Ammon's horn (tissue), 1 donor: ENCODE measurements around the gene NOTCH3.

Experiments used
- DNase-seq: peaks from one replicate; pipeline ENCODE4 v3.0.0-alpha.2; 2016; ENCODE audit warnings: low spot score

Gene NOTCH3

DNA sequence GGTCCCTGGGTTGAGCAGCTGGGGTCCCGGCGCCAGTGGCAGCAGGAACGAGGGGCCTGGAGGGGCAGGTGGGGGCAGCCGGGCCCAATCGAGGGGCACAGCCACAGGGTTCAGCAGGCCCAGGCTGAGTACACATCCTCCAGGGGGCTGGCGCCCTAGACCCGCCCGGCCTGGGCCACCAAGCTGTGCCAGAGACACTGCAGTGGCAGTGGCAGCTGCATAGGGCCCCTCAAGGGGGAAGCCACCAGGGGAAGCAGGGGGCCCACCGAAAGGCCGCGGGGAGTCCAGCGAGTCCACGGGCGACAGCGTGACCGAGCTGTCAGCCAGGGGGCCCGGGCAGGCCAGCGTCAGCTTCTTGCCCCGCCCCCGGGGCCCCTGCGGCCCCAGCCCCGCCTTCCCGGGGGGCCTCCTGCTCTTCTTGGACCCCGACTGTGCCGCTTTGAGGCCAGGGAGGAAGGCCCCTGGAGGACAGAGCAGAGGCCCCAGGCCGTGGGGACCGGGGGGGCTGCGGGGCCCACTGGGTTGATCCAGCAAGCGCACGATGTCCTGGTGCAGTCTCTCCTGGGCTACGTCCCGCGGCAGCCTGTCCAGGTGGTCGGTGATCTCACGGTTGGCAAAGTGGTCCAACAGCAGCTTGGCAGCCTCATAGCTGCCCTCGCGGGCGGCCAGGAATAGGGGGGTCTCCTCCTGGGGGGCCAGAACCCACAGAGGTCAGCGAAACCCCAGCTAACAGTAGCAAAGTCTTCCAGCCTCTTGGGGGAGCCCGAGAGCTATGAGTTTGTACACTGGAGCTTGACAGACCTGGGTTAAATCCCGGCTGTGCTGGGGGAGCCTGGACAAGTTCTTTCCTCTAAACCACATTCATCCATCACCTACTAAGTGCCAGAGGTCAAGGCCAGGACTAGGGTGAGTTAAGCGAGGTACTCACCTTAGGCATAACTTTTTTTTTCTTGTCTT is 39.5 kb downstream of the NOTCH3 start:
- no peak for DNase-seq

DNA sequence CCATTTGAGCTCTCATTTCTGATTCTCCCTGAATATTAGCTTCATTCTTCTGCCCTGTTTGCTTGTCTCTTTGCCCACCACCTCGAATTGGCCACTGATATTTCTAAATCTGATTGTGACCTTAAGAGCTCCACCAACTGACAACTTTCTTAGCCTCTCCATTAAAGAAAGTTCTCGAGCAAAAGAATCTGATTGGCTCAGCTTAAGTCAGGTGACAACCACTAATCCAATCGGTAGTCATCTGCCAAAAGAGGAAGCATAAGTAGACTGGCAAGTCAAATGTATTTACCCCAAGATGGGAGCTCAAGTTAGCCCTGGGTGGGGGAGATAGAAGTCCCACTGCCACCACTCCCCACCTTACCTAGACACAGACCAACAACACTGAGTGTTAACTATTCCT is 41.5 kb downstream of the NOTCH3 start:
- no peak for DNase-seq

DNA sequence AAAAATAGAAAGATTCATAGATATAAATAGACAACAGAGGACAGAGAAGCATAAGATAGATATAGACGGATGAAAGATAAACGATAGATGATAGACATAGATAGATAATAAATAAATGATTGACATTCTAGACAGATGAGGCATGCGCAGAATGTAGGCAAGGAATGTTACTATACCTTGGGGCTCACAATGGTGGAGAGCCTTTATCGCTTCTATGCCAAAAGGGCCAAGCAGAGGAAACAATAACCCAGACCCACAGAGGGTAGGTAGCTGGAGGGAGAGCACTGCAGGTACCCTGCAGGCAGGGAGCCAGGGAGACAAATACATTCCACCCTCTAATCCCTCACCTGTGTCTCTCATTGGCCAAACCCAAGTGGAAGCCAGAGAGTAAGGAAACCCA is 44.4 kb downstream of the NOTCH3 start:
- DNase-seq, result no peak

DNA sequence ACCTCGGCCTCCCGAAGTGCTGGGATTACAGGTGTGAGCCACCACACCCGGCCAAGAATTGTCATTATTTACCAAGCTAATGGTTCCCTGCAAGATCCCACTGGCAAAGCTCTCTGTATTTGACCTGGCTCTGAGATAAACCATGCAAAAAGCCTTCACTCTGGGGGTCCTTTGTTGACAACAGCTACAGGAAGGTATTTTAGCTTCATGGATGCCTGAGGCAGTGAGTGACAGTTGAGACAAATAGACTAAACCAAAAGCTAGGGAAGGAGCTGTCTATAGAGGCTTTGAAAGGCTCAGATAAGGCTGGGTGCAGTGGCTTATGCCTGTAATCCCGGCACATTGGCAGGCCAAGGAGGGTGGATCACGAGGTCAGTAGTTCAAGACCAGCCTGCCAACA is 45.5 kb downstream of the NOTCH3 start:
- no peak for DNase-seq

DNA sequence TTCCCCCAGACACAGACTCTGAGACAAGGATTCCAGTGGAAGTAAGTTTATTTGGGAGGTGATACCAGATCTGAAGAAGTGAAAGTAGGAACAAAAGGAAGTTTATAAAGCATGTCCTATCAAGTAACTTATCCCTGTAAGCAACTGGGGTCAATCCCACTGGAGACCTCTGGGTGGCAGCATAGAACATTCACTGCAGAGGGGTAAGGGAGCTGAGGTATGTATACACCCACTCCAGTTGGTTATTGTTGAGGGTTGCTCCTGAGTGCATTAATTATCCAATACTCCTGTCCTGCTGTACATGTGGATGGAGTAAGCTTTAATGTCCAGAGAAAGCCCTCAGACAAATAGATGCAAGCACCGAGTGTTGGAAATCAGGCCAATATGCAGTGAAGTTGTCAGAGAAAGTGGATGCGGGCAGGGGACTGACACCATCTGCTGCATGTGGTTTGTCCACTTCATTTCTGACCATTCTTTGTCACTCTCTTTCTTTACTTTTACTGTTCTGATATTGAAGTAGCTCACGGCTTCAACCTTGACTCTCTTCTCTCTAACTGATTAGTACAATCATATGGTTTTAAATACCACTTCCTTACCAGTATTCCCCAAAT is 46.7 kb downstream of the NOTCH3 start:
- no peak for DNase-seq

DNA sequence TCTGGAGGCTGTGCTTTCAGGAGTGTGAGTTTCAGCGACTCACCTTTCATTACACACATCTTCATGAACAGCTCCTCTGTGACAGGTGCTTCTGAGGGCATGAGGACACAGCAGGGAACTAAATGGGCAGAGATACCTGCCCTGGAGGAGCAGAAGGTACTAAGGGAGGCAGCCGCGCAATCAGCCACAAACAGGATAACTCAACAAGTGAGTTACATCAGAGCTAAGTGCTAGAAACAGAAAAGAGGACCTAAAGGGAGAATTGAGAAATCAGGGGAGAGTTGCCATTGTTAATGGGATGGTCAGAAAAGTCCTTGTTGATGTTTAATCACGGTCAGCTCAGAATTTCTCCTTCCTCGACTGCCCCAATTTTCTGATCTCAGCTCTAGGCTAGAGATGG is 51.1 kb downstream of the NOTCH3 start:
- no peak for DNase-seq

DNA sequence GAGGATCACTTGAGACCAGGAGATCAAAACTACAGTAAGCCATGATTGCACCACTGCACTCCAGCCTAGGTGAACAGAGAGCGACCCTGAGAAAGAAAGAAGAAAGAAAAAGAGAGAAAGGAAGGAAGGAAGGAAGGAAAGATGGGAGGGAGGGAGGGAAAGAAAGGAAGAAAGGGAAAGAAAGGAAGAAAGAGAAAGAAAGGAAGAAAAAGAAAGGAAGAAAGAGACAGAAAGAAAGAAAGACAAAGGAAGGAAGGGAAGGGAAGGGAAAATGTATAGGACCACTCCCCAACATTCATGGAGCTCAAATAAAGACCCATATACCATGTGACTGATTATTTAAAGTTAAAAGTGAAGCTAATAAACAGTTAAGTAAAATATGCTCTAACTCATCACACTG is 53.7 kb downstream of the NOTCH3 start:
- no peak for DNase-seq

DNA sequence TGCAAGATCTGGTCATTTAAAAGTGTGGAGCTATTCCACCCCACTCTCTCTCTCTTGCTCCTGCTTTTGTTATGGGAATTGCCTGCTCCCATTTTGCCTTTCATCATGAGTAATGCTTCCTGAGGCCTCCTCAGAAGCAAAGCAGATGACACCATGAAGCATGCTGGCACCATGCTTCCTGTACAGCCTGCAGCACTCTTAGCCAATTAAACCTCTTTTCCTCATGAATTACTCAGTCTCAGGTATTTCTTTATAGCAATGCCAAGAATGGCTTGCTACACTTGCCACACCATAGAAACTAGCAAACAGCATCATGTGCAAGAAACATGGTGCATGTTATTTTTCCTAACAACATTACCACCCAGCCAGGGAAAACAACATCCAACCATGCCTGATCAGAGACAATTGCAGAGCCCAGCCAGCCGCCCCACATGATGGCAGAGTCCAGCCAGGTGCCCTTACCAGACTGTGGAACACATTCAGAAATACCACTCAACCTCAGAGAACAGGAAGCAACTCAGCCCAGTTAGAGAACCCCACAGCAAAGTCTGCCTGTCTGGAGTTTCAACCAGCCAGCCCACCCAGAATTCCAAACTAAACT is 56.6 kb downstream of the NOTCH3 start:
- DNase-seq, result no peak

DNA sequence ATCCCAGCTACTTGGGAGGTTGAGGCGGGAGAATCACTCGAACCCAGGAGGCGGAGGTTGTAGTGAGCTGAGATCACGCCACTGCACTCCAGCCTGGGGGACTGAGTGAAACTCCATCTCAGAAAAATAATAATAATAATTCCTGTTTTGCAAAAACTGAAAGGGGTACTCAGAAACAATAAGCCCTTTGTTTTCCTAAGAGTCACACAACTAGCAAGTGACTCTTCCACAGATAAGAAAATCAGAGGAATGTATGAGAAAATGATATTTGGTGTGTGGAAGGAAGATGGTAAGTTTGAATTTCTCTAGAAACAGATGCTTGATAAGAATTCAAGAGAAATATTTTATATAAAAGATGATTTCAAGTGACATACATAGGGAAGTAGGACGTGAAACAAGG is 58.5 kb downstream of the NOTCH3 start:
- no peak for DNase-seq

DNA sequence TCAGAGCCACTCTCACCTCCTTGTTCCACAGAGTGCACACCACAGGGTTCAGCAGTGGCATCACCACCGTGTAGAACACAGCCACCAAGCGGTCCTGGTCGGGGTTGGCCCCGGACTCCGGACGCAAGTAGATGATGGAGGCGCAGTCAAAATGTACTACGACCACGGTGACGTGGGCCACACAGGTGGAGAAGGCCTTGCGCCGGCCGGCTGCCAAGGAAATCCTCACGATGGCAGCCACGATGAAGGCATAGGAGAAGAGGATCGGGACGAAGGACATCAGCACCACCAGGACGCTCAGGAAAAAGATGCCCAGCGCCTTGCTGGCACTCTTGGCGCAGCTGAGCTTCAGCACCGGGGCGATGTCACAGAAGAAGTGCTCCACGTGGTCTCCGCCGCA is 59.7 kb downstream of the NOTCH3 start:
- DNase-seq, result no peak

DNA sequence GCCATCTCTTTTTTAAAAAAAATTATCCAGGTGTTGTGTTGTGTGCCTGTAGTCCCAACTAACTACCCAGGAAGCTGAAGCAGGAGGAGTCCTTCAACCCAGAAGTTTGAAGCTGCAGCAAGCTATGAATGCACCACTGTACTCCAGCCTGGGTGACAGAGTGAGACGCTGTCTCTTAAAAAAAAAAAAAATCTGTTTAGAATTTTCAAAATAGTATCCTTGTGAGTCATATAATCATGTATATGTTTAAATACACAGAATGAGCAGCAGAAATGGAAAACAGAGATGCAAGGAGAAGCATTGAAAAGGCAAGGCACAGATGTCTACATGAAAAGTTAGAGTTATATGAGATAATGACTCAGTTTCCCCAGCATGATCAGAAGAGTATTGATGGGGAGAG is 62.4 kb downstream of the NOTCH3 start:
- no peak for DNase-seq

DNA sequence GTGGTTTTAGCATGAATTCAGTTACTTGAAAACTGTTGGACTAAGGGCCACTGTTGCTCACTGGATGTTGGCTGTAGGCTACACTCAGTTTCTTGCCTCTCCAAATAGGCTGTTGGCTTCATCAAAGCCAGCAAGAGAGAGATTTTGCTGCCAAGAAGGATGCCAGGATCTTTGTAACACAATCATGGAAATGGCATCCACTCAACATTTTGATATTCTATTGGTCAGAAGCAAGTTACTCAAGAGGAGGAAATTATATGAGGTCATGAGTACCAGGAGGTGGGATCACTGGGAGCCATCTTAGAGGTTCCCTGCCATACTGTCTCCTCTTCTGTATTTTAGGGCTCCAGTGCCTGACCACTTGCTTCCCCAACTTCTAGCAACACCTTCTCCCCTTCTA is 63.0 kb downstream of the NOTCH3 start:
- no peak for DNase-seq

DNA sequence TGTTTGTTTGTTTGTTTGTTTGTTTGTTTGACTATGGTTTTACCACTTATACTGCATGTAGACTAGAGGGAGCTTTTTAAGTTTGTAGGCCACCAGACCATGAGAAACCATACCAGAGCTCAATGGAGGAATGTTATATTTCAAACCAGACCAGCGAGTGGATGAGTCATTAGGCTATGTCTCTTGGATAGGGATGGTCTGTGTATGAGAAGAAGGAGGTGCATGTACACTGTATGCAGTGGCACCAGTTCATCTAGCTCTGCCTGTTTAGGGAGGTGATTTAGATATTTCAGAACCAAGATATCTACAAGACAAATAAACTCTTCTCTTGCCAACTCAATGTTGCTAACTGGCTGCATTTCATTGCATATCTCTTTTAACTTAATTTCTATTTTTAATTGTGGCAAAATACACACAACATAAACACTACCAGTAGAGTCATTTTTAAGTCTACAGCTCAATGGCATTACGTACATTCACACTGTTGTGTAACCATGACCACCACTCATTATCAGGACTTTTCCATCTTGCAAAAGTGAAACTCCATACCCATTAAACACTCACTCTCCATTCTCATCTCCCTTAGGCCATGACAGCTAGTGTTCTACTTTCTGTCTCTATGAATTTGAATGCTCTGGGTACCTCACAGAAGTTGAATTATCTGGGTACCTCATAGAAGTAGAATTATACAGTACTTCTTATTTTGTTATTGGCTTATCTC is 64.4 kb downstream of the NOTCH3 start:
- no peak for DNase-seq

DNA sequence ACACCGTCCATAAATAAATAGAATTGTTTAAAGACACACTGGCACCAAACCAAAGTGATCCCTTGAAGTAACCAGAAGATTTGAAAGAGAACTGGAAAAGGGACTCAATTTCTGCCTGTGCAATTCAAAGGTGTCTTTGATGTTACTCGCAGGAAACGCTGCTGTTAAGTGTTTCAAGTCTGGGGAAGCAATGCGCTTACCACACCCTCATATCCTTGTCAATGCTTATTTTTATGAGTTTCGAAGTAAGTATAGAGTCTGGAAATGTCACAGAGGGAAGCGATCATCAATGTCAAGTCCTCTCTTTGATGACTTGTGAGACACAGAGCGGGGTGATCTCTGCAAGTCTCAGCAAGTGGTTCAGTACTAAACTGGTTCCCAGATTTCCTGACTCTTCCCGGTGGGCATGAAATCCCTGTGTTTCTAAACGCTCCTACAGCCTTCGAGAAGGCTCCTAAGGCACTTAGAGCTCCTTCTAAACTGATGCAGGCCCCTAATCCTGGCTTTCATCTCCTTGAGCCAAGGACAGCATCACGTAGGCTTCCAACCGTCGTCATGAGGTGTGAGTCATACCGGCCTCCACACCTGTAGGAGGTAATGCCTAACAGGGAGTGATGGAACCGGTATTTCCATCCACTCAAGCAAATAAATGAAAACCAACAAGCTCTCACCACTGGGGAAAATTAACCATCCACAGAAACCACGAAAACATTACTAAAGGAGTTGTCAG is 70.8 kb downstream of the NOTCH3 start:
- no peak for DNase-seq

DNA sequence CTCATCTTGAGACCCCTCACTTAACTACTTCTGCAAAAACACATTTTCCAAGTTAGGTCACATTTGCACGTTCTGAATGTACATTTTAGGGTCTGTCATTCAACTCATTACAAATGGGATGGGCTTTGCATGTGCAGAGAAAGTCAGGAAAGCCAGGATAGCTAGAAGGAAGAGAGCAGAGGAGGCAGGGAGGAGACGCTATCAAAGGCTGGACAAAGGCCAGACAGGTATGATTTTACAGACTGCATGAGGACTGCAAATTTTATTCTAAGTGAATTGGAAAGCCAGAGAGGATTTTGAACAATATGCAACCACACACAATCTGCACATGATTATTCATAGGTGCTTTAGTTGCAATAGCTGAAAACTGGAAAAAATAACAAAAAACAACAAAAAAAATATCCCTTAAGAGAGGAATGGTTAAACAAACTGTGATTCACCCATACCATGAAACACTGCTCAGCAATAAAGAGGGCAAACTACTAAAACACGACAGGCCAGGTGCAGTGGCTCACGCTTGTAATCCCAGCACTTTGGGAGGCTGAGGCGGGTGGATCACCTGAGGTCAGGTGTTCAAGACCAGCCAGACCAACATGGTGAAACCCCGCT is 72.5 kb downstream of the NOTCH3 start:
- DNase-seq, result no peak

DNA sequence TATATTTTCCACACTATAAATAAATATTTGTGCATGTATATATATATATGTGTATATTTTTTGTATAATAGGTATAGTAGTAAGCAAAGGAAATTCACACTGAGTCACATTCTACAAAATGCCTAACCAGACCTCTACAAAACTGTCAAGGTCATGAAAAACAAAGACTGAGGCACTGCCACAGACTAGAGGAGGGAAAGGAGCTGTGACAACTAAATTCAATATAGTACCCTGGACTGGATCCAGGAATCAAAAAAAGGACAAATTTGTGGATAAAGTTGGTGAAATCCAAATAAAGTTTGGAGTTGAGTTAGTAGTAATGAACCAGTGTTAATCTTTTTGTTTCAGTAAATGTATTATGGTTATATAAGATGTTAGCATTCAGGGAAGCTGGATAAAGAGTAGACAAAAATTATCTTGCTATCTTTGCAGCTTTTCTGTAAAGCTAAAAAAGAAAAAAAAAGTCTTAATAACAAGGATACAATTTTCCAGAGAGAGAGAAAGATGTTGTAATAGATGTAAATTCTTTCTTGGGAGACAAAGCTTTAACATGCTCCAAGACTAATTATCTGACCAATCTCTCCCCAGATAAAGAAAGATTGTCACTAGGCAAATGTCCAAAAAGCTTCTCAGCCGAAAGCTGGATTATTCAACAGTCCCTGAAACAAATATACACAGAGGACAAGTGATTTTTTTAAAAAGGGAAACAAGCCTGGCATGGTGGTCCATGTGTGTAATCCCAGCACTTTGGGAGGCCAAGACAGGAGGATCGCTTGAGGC is 74.5 kb downstream of the NOTCH3 start:
- DNase-seq, result no peak

DNA sequence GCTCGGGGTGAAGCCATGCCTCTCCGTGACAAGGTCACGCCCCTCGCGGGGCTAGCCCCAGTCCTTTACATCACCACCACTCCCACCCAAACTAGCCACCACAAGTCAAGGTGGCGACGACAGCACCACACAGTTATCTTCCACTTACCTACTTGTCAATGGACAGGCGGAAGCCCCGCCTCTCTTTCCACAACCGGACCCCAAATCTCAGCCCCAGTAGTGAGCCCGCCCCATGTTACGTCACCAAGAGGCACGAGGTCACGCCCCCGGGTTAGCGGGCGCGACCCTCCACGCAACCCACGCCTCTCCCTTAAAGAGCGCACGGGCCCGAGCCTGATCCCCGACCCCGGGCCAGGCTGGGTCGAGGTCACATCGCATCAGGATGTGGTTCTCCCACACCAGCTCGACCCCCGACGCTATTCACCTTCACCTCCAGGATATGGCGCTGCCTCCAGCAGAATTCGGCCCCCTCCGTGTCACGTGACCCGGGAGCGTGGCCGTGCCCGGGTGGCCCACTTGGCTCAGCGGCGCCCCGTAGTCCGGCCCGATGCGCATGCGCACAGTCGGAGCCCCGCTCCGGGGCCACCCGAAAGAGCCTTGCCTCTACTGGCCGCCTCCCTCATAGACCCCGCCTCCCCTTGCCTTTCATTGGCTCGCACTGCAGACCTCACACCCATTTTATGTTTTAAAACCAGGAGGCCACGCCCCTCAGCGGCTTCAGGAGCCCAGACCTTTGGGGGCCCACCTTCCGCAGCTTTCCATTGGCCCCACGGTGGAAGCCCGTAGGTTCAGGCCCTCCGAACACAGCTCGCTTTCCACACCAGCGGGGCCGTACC is 75.3 kb downstream of the NOTCH3 start:
- DNase-seq, result peak; percentile 98

DNA sequence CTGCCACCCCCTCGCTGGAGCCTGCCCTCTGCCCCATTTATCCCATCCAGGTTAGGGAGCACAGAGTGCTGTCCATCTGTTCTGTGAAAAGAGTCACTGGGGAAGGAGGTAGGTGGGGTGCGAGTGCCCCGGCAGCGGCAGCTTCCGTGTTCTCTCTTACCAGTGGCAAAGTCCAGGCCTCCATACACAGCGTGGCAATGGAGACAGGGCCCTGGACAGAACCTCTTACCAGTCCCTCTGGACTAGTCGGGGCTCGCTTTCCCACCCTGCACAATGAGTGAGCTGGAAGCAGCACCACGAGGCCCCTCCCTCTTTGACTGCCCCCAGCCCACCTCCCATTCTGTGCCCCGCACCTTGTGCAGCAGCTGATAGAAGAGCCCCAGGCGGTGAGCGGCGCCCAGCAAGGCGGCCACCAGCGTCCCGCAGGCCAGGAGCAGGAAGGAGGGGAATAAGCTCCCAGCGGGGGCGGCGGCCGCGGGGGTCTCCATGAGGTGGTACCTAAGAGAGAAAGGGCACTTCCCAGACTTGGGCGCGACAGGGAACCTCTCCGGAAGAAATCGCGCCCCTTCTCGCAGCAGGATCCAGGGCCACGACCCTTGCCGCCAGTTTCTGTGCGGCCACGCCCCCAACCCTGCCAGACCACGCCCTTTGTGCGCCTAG is 76.1 kb downstream of the NOTCH3 start:
- peak; percentile 18 for DNase-seq

DNA sequence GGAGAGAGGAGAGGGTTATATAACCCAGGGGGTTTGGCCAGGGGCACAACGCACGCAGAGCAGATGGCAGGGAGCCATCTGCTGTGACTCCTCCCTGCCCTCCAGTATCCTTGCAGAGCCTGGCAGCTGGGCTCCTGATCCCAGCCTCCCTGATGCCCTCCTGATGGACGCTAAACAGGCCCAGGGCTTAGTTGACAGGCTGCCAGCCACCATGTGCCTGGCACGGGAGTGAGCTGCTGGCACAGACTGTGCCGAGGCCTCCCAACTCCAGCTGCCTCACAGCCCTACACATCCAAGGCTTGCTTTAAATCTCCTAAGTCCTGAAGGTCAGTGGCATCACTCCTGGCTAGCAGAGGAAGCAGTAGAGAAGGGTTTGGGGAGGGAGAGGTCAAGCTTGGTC is 76.9 kb downstream of the NOTCH3 start:
- peak; percentile 76 for DNase-seq
